Liver (tissue), 9 donors: ENCODE measurements around the gene FAM171A1. TPM values are rescaled to one million over a fixed set of nuclear protein-coding genes. Genes with fewer than 3 reads are reported as not detected.

Experiments
- DNase-seq: peaks from one replicate; pipeline ENCODE4 v3.0.0-alpha.2; 2017; ENCODE audit warnings: low spot score
- H3K27ac ChIP-seq, 2 donors: one replicate each; pipeline ENCODE4 v1.7.0; 2013; ENCODE audit warnings: inconsistent platforms in 2 of 2, low read length in 2 of 2, control low read depth in 1 of 2, low read depth in 1 of 2, mild to moderate bottlenecking in 1 of 2
- H3K27me3 ChIP-seq, 4 donors: one replicate each; pipeline versions ENCODE4 v1.6.1 to v1.7.0; 2013; ENCODE audit warnings: low read length in 3 of 4, inconsistent platforms in 1 of 4, mild to moderate bottlenecking in 1 of 4, moderate library complexity in 1 of 4; ENCODE audit not compliant: control insufficient read depth in 4 of 4, insufficient read depth in 4 of 4
- H3K36me3 ChIP-seq, 4 donors: one replicate each; pipeline versions ENCODE4 v1.6.1 to v1.7.0; 2013; ENCODE audit warnings: low read length in 3 of 4, mild to moderate bottlenecking in 3 of 4, low read depth in 1 of 4, moderate library complexity in 1 of 4; ENCODE audit not compliant: control insufficient read depth in 4 of 4, insufficient read depth in 3 of 4
- H3K4me1 ChIP-seq, 4 donors: one replicate each; pipeline versions ENCODE4 v1.6.1 to v1.7.0; 2013; ENCODE audit warnings: low read length in 3 of 4, mild to moderate bottlenecking in 3 of 4, moderate library complexity in 1 of 4; ENCODE audit not compliant: control insufficient read depth in 4 of 4, insufficient read depth in 4 of 4
- H3K4me3 ChIP-seq, 3 donors: one replicate each; pipeline versions ENCODE4 v1.6.1 to v1.7.0; 2013; ENCODE audit warnings: low read length in 3 of 3, control low read depth in 1 of 3, low read depth in 1 of 3, mild to moderate bottlenecking in 1 of 3
- H3K9ac ChIP-seq, 2 donors: one replicate each; pipeline ENCODE4 v1.7.0; 2013; ENCODE audit warnings: low read length in 2 of 2, mild to moderate bottlenecking in 2 of 2, moderate library complexity in 2 of 2, control low read depth in 1 of 2, low read depth in 1 of 2
- H3K9me3 ChIP-seq, 4 donors: one replicate each; pipeline versions ENCODE4 v1.6.1 to v1.7.0; 2013; ENCODE audit warnings: low read length in 3 of 4; ENCODE audit not compliant: control insufficient read depth in 4 of 4
- ATF3 ChIP-seq: IDR thresholded peaks from 2 replicates; pipeline ENCODE4 v1.6.1; 2016; ENCODE audit warnings: antibody characterized with exemption
- EGR1 ChIP-seq, 2 donors: IDR thresholded peaks; 2 replicates each; pipeline ENCODE4 v1.6.1; 2016 to 2018; ENCODE audit warnings: antibody characterized with exemption in 2 of 2, low read depth in 2 of 2
- FOXA1 ChIP-seq: IDR thresholded peaks from 2 replicates; pipeline ENCODE4 v1.6.1; 2016; ENCODE audit warnings: antibody characterized with exemption
- FOXA2 ChIP-seq: IDR thresholded peaks from 2 replicates; pipeline ENCODE4 v1.6.1; 2016; ENCODE audit warnings: antibody characterized with exemption
- GABPA ChIP-seq, 2 donors: IDR thresholded peaks in 1 of 2; conservative IDR thresholded peaks in 1 of 2; 2 replicates each; pipeline ENCODE4 v1.6.1; 2016; ENCODE audit warnings: antibody characterized with exemption in 2 of 2, mild to moderate bottlenecking in 1 of 2, moderate library complexity in 1 of 2
- HNF4A ChIP-seq, 2 donors: conservative IDR thresholded peaks; 2 replicates each; pipeline ENCODE4 v1.6.1; 2016; ENCODE audit warnings: antibody characterized with exemption in 2 of 2, mild to moderate bottlenecking in 2 of 2
- HNF4G ChIP-seq: IDR thresholded peaks from 2 replicates; pipeline ENCODE4 v1.6.1; 2016; ENCODE audit warnings: antibody characterized with exemption
- JUND ChIP-seq, 2 donors: IDR thresholded peaks; 2 replicates each; pipeline ENCODE4 v1.6.1; 2016; ENCODE audit warnings: antibody characterized with exemption in 2 of 2
- NR2F2 ChIP-seq: IDR thresholded peaks from 2 replicates; pipeline ENCODE4 v1.6.1; 2016; ENCODE audit warnings: antibody characterized with exemption
- RAD21 ChIP-seq, 2 donors: IDR thresholded peaks; 2 replicates each; pipeline ENCODE4 v1.6.1; 2016; ENCODE audit warnings: antibody characterized with exemption in 2 of 2, mild to moderate bottlenecking in 2 of 2
- REST ChIP-seq: IDR thresholded peaks from 2 replicates; pipeline ENCODE4 v1.6.1; 2016; ENCODE audit warnings: antibody characterized with exemption, mild to moderate bottlenecking
- RXRA ChIP-seq, 2 donors: IDR thresholded peaks; 2 replicates each; pipeline ENCODE4 v1.6.1; 2017 to 2018; ENCODE audit warnings: antibody characterized with exemption in 2 of 2, mild to moderate bottlenecking in 1 of 2
- SP1 ChIP-seq: IDR thresholded peaks from 2 replicates; pipeline ENCODE4 v1.6.1; 2018; ENCODE audit warnings: antibody characterized with exemption, mild to moderate bottlenecking
- TAF1 ChIP-seq: conservative IDR thresholded peaks from 2 replicates; pipeline ENCODE4 v1.6.1; 2016; ENCODE audit warnings: antibody characterized with exemption, mild to moderate bottlenecking
- YY1 ChIP-seq: IDR thresholded peaks from 2 replicates; pipeline ENCODE4 v1.6.1; 2016; ENCODE audit warnings: antibody characterized with exemption, mild to moderate bottlenecking
- ZBTB33 ChIP-seq: IDR thresholded peaks from 2 replicates; pipeline ENCODE4 v1.6.1; 2016; ENCODE audit warnings: antibody characterized with exemption
- WGBS: extraction: QIAGEN DNeasy Blood & Tissue Kit; methylation state at CpG from one replicate; pipeline ENCODE4 v1.1.7; 2013; 5-methylcytosine and 5-hydroxymethylcytosine counted together
- polyA plus RNA-seq, 2 donors: library from polyadenylated mRNA; stranded (reverse) in 1 of 2; unstranded in 1 of 2; fragments of 200-250 nt in 1 of 2; fragments of >200 nt in 1 of 2; fragmentation: Nextera tagmentation in 1 of 2; extraction: Ambion mirVana in 1 of 2; gene quantifications; one replicate each; pipeline versions ENCODE4 v1.2.1 to v1.2.3, GENCODE V29; 2013 to 2015
- total RNA-seq, 2 donors: library from RNA; depleted of rRNA; stranded (reverse); fragments of >200 nt; gene quantifications; one replicate each; pipeline ENCODE4 v1.2.3, GENCODE V29; 2014
- TF ChIP-seq, protein P1 (sequence below): fragments of 150-350 bp; IDR thresholded peaks from 2 replicates; pipeline ENCODE4 v1.5.1; 2017; ENCODE audit warnings: improper control_type of control experiment, low read depth, low read length; ENCODE audit not compliant: missing input control
- TF ChIP-seq, protein P2 (sequence below): IDR thresholded peaks from 2 replicates; pipeline ENCODE4 v1.6.1; 2016; ENCODE audit warnings: antibody characterized with exemption
- donor health status: healthy.
- donor health status: healthy.
- donor health status: healthy.
- donor health status: healthy.
- donor health status: healthy.

FAM171A1 gene
- total and polyA plus RNA-seq, 4 donors = 2.5 to 10.2 (median 7.7) TPM

- TF ChIP-seq, protein P1, sequence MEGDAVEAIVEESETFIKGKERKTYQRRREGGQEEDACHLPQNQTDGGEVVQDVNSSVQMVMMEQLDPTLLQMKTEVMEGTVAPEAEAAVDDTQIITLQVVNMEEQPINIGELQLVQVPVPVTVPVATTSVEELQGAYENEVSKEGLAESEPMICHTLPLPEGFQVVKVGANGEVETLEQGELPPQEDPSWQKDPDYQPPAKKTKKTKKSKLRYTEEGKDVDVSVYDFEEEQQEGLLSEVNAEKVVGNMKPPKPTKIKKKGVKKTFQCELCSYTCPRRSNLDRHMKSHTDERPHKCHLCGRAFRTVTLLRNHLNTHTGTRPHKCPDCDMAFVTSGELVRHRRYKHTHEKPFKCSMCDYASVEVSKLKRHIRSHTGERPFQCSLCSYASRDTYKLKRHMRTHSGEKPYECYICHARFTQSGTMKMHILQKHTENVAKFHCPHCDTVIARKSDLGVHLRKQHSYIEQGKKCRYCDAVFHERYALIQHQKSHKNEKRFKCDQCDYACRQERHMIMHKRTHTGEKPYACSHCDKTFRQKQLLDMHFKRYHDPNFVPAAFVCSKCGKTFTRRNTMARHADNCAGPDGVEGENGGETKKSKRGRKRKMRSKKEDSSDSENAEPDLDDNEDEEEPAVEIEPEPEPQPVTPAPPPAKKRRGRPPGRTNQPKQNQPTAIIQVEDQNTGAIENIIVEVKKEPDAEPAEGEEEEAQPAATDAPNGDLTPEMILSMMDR = no peak
Measured at GRCh38 chr10:15374156-15374555, 3.1 kb upstream of the FAM171A1 start (continued).

GRCh38 chr10:15373199-15373598 is 2.1 kb upstream of the FAM171A1 start:
- H3K9me3 ChIP-seq = no peaks in the 10 kb centered on the region
- no peak overlapping the region for H3K4me3 ChIP-seq
- H3K27ac ChIP-seq = no peak overlapping the region
- DNase-seq = no peak
- WGBS = 81% methylated on average over 2 of the region's 2 CpGs
- H3K27me3 ChIP-seq = peaks cover 0 to 2% (median 0%) of the 10 kb centered on the region in 4 donors
- TF ChIP-seq REST = no peak
- no peak for TF ChIP-seq NR2F2
- TF ChIP-seq SP1 = no peak
- no peak for TF ChIP-seq FOXA1
- no peak for TF ChIP-seq HNF4G
- no peak for TF ChIP-seq TAF1
- TF ChIP-seq RXRA (IDR thresholded peaks at IDR 0.05) = no peak
- TF ChIP-seq JUND (IDR thresholded peaks at IDR 0.05) = no peak
- no peak for TF ChIP-seq YY1
- no peak for TF ChIP-seq EGR1 (IDR thresholded peaks at IDR 0.05; ENCODE audit: low read depth in 2 of 2)
- TF ChIP-seq, protein P2, sequence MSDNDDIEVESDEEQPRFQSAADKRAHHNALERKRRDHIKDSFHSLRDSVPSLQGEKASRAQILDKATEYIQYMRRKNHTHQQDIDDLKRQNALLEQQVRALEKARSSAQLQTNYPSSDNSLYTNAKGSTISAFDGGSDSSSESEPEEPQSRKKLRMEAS = no peak
- no peak for TF ChIP-seq HNF4A (conservative IDR thresholded peaks at IDR 0.05)
- no peak for TF ChIP-seq GABPA (IDR thresholded peaks at IDR 0.05 in 1 of 2, conservative IDR thresholded peaks at IDR 0.05 in 1 of 2)
- TF ChIP-seq, protein P1 = no peak
- no peak for TF ChIP-seq RAD21 (IDR thresholded peaks at IDR 0.05)
- TF ChIP-seq FOXA2 = no peak
- no peak for TF ChIP-seq ATF3
- no peak for TF ChIP-seq ZBTB33
- peaks cover 1 to 13% (median 6%) of the 10 kb centered on the region in 4 donors for H3K4me1 ChIP-seq
- no peaks in the 10 kb centered on the region for H3K36me3 ChIP-seq
- H3K9ac ChIP-seq = no peak overlapping the region
